SK-N-MC (cell line): ENCODE measurements around the gene RNPS1.

Experiments
- DNase-seq: peaks from one replicate; pipeline ENCODE4 v3.0.0-alpha.2; 2011; ENCODE audit warnings: low read depth, low spot score
- H3K27ac ChIP-seq: fragments of 200-600 bp; sonication (generic); 2 replicates; pipeline ENCODE4 v1.5.1; 2016; ENCODE audit warnings: mixed run types
- H3K36me3 ChIP-seq: fragments of 200-600 bp; sonication (generic); 2 replicates; pipeline ENCODE4 v1.6.1; 2017; ENCODE audit warnings: antibody characterized with exemption, low read length, mixed read lengths; ENCODE audit not compliant: insufficient read depth
- H3K4me3 ChIP-seq: fragments of 200-600 bp; sonication (generic); 2 replicates; pipeline ENCODE4 v1.5.1; 2016
- H3K9ac ChIP-seq: fragments of 200-600 bp; sonication (generic); 2 replicates; pipeline ENCODE4 v1.8.0; 2017; ENCODE audit warnings: mixed run types, mixed read lengths; ENCODE audit not compliant: insufficient read length
- H3K9me3 ChIP-seq: fragments of 200-600 bp; sonication (generic); 2 replicates; pipeline ENCODE4 v1.6.1; 2017; ENCODE audit warnings: low read depth, mild to moderate bottlenecking, antibody characterized with exemption, low read length, moderate library complexity, mixed read lengths
- EZH2 ChIP-seq: fragments of 200-600 bp; sonication (generic); IDR thresholded peaks from one replicate; pipeline ENCODE4 v1.6.1; 2017; ENCODE audit warnings: antibody characterized with exemption
- FOXP2 ChIP-seq: optimal IDR thresholded peaks from 2 replicates; pipeline ENCODE3; 2011; ENCODE audit warnings: mild to moderate bottlenecking, moderate library complexity; ENCODE audit not compliant: insufficient read depth; ENCODE audit errors: extremely low read length, control extremely low read depth
- POLR2AphosphoS5 ChIP-seq: IDR thresholded peaks from 2 replicates; pipeline ENCODE4 v1.6.1; 2012; ENCODE audit warnings: mild to moderate bottlenecking, low read depth, low read length, borderline replicate concordance

Gene RNPS1

DNA sequence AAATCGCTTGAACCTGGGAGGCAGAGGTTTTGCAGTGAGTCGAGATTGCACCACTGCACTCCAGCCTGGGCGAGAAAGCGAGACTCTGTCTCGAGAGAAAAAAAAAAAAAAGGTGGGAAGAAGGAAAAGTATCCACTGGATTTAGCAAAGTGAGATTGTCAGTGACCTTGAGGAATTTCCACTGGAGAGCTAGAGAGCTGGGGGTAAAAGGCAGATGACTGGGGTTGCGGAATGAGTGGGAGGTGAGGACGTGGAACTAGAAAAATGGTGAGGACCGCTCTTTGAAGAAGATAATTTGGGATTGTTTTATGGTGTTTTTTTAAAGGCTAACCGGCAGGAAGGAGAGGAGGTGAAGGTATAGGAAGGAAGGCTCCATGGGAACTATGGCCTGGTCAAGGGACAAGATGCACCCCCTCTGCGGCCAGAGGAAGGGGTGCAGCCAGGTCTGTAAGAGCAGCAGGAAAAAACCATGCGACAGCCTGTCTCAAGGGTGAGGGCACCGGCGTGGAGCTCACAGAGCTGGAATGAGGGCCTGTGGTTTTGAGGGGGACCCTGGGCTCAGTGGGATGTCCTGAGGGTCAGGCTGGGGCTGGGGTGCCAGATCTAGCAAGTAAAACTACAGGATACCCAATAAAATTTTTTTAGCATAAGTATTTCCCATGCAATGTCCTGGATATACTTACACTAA is 63.4 kb downstream of the RNPS1 start:
- H3K27ac ChIP-seq: no peak overlapping the region
- H3K36me3 ChIP-seq: peaks cover 25% of the 10 kb centered on the region; the same call in 1 of the 2 replicates
- peak overlapping the region; percentile 90 for H3K4me3 ChIP-seq
- DNase-seq: no peak
- H3K9ac ChIP-seq: peak overlapping the region; percentile 96
- H3K9me3 ChIP-seq: no peaks in the 10 kb centered on the region
- TF ChIP-seq FOXP2 (no peak), POLR2AphosphoS5 (no peak), EZH2 (no peak)
